B cell (primary cell): ENCODE results near the gene GABRG3.

Source experiments
- EZH2 ChIP-seq: IDR thresholded peaks from 2 replicates; pipeline ENCODE4 v1.6.1; 2012; ENCODE audit warnings: borderline replicate concordance, low read depth, mild to moderate bottlenecking, moderate library complexity, low read length; ENCODE audit not compliant: insufficient read depth, poor library complexity, severe bottlenecking
- TF ChIP-seq, protein P1 (sequence below): fragments of 200-600 bp; IDR thresholded peaks from one replicate; pipeline ENCODE4 v1.8.0; 2022; ENCODE audit warnings: antibody characterized with exemption, mild to moderate bottlenecking

DNA sequence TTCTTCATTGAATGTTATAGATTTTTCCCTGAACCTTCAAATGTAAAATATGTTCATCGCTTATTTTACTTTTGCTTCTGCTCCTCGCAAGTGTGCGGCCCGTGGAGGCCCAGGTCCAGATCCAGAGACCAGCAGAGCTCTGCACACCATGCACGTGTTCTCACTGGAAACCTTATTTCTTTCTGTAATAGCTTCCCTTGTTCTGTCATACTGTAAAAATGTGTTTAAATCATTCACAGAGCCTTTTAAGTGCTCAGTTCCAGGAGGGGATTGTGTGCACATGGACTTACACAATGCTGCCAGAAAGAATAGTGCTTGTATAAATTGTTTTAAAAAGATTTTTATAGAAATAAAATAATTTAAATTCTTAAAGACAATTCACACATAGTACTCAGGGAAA, 359.3 kb downstream of the GABRG3 start:
- TF ChIP-seq, protein P1, sequence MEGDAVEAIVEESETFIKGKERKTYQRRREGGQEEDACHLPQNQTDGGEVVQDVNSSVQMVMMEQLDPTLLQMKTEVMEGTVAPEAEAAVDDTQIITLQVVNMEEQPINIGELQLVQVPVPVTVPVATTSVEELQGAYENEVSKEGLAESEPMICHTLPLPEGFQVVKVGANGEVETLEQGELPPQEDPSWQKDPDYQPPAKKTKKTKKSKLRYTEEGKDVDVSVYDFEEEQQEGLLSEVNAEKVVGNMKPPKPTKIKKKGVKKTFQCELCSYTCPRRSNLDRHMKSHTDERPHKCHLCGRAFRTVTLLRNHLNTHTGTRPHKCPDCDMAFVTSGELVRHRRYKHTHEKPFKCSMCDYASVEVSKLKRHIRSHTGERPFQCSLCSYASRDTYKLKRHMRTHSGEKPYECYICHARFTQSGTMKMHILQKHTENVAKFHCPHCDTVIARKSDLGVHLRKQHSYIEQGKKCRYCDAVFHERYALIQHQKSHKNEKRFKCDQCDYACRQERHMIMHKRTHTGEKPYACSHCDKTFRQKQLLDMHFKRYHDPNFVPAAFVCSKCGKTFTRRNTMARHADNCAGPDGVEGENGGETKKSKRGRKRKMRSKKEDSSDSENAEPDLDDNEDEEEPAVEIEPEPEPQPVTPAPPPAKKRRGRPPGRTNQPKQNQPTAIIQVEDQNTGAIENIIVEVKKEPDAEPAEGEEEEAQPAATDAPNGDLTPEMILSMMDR, result no peak
- no peak for TF ChIP-seq EZH2
